Tibial nerve (tissue), 4 donors: ENCODE results near the gene SLC26A2.

Source experiments
- CTCF ChIP-seq, 5 experiments: fragments of 200-600 bp in 3 of 5; fragments of 450-650 bp in 2 of 5; sonication (generic) in 3 of 5; IDR thresholded peaks; one replicate each; pipeline ENCODE4 v1.5.1; 2016 to 2019; ENCODE audit warnings: antibody characterized with exemption in 5 of 5, mild to moderate bottlenecking in 3 of 5, moderate library complexity in 2 of 5
- EP300 ChIP-seq, 2 donors: sonication (generic); formaldehyde crosslinking; IDR thresholded peaks; one replicate each; pipeline ENCODE4 v1.6.1; 2017; ENCODE audit warnings: antibody characterized with exemption in 2 of 2, mild to moderate bottlenecking in 1 of 2

GRCh38 chr5:150000256-150000989 is 39.9 kb downstream of the SLC26A2 start, which contains the start of the genes HMGXB3 and TIGD6:
- peak in 2 of 5 experiments; percentile 49 to 53 for TF ChIP-seq CTCF (IDR thresholded peaks at IDR 0.05)
- TF ChIP-seq EP300 (IDR thresholded peaks at IDR 0.05): peak; percentile 89 to 96
